NCI-H2196 treated with DMSO at 0.1 percent for 48 hours (cell line): Measurements from ENCODE around the gene SLC38A5.
"Not testable (repeated sequence)": the region's sequence is repeated elsewhere in the genome, so short reads cannot be mapped to it uniquely, and the experiment has no call there.

Source experiments
- DNase-seq: peaks from one replicate; lab custom pipeline; 2025; ENCODE audit not compliant: unreplicated experiment; lab: John Stamatoyannopoulos, UW

SLC38A5 gene

DNA sequence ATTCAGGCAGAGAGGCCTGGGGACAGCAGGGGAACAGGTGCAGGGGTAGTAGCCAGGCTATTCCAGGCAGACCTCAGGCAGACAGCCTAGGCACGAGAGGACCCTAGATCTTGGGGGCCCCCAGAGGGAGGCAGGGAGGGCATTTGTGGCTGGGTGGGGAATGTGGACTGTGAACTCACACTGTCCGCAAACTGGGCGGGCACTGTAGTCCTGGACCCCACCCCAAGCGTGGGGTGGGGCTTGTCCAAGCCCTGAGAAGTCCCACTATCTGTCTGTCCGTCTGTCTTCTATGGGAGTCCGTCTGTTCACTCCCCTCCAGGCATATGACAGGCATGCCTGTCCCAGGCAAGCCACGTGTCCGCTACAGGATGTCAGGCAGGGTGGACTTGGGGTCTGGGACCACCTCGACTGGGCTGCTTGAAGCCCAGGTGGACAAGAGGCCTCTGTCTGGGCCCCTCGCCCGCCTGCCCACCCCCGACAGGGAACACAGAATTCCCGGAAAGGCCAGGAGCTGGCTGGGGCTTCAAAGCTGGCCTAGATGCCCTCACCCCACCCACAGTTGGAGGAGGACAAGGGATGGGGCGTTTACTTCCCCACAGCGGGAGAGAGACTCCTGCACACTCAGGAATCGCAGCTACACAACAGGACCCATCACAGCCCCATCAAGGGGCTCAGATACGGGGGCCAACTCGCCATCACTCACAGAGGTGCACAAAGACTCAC lies at the start of gene SLC38A5:
SLC38A5 (minus strand) TSS at position 151 of the 723 bp plus-strand sequence. CDS start 2,336 bp downstream, outside the sequence.
- DNase-seq: no peak

DNA sequence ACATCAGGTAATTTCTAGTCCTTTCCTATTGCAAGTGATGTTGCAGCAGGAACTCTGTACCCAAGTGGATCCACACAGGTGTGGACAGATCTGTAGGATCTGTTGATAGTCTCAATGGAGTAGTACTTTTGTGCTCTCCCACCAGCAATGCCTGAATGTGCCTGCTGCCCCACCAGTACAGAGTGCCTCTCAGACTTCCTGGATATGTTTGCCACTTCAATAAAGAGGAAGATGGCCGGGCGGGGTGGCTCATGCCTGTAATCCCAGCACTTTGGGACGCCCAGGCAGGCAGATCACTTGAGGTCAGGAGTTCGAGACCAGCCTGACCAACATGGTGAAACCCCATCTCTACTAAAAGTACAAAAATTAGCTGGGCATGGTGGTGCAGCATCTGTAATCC lies 49.4 kb upstream of the SLC38A5 start:
- DNase-seq: not testable (repeated sequence)

DNA sequence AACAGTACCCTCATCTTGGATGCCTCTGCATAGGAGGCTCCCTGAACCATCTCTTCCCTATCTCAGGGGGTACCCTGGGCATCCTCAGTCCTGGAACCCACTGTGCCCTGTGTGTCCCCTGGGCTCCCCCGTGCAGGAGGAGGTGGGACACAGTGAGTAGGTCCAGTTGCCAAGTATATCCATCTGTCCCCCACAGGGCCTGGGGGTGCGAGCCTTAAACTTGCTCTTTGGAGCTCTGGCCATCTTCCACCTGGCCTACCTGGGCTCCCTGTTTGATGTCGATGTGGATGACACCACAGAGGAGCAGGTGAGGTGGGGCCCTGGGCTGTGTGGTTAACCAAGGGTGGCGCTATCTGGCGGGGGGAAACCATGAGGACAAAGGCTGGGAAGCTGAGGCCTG lies 46.9 kb upstream of the SLC38A5 start:
- no peak for DNase-seq

DNA sequence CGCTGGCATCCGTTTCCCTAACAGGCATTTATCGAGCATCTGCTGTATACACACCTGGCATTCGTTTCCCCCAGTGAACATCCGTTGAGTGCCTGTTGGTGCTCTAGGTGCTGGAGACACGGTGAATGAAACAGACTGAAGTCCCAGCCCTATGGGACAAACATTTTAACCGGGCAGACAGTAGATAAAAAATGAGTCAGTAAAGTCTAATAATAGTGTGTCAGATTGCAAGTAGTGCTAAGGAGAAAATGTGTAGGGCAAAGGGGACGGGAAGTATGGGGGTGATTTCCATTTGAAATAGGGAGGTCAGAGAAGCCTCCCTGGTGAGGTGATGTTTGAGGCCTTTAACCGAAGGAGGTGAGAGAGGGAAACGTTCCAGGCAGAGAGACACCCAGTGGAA lies 46.2 kb upstream of the SLC38A5 start:
- DNase-seq: no peak

DNA sequence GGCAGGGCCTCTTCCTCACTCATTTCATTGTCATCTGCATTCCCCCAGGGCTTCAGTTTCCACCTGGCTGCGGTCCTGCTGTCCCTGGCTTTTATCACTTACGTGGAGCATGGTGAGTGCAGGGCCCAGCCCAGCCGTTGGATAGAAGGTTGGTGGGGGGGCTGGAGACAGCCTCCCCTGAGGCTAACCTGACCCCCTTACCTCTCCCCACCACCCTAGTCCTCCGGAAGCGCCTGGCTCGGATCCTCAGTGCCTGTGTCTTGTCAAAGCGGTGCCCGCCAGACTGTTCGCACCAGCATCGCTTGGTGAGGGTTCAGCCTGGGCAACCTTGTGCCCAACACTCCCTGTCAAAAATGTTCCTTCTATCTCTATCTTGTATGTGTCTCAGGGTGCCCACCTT lies 45.8 kb upstream of the SLC38A5 start:
- DNase-seq: no peak

DNA sequence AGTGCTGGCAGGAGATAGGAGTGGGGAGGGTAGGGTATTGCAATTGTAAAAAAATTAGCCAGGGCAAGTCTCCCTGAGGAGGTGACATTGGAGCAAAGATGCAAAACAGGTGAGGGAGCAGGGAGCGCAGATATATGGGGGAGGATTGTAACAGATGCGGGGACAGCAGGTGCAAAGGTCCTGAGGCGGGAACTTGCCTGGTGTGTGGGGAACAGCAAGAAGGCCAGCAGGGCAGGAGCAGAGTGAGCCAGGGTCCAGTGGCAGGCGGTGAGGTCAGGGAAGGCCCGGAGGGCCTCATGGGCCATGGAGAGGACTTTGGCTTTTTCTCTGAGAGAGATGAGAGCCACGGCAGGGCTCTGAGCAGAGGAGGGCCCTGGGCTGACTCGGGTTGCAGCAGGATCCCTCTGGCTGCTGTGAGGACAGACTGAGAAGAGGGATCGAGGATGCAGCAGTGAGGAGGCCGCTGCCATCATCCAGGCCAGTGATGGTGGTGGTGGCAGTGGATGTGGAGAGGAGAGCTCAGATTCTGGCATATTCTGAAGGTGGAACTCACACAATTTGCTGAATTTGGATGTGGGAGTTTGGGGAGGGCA lies 44.9 kb upstream of the SLC38A5 start:
- DNase-seq: no peak

DNA sequence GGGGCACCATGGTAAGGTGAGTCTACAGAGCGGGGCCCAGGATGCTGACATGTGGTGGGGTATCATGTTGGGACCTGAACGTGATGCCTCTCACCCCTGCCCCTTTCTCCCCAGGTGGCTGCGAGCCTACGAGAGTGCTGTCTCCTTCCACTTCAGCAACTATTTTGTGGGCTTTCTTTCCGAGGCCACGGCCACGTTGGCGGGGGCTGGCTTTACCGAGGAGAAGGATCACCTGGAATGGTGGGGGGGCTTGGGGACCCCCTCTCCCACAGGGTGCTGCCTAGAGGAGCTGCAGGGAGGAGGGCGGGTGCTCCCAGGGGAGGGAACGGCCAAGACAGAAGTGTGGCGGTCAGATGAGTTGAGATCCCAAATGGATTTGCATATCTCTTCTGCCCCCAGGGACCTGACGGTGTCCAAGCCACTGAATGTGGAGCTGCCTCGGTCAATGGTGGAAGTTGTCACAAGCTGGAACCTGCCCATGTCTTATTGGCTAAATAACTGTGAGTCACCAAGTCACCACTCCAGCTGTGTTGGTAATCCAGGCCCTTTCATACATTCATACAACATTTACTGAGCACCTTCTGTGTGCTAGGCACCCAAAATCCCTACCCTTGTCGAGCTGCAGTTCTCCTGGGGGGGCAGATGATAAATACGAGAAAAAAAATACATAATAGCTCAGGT lies 44.2 kb upstream of the SLC38A5 start:
- DNase-seq: no peak

DNA sequence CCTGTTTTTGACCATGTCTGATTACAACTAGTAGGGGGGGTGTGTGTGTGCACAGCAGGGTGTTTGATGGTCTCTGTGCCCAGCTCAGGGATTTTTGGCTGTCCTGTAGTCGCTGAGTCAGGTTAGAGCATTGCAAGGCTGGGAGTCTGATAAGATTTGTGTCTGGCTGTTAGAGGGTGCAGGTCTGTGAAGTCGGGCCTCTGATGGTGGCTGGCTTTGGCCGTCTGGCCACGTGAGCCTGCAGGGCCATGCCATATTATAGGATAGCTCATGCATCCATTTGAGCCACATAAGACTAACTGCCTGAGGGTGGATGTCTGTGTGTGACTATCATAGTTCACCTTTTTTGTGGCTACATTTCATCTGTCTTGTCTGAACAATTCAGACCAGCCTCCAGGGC lies 43.6 kb upstream of the SLC38A5 start:
- DNase-seq: no peak

DNA sequence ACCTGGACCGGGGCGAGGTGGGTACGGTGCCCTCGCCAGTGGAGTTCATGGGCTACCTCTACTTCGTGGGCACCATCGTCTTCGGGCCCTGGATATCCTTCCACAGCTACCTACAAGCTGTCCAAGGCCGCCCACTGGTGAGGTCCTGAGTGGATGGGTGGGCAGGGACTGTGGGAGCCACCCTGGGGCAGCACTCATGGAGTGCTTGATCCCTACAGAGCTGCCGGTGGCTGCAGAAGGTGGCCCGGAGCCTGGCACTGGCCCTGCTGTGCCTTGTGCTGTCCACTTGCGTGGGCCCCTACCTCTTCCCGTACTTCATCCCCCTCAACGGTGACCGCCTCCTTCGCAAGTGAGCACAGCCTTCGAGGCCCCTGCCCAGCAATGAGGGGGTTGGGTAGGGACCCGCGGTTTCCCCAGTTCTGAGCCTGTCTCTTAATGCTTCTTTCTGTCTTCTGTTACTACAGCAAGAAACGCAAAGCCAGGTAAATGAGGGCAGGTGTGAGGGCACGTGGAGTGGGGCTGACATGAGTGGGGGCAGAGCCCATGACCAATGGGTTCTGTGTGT lies 42.4 kb upstream of the SLC38A5 start:
- no peak for DNase-seq

DNA sequence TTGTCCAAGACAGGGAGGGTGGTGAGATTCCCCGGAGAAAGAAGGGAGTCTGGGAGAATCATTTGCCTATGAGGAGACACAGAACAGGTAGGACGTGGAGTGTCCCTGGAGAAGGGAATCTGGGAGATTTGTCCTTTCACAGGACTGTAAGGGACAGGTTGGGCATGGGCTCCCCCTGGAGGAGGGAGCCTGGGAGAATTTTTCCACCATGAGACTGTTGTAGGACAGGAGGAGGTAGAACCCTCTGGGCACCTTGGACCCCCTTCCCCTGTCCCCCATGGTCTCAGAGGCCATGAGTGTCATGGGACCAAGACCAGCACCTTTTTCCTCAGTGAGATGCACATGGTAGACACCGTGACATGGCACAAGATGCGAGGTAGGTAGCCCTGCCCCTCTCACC lies 41.5 kb upstream of the SLC38A5 start:
- no peak for DNase-seq

DNA sequence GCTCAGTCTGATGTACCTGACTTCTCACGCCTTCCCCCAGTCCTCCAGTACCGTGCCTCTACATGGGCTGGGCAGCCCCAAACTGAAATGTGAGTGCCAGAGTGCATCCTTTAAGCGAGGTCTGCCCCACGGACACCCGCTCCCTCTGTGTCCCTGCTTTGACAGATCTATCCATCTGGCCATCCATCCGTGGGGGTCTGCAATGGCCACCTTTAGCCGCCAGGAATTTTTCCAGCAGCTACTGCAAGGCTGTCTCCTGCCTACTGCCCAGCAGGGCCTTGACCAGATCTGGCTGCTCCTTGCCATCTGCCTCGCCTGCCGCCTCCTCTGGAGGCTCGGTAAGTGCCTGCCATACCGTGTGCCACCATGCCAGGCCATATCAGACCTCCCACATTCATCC lies 39.6 kb upstream of the SLC38A5 start:
- DNase-seq: no peak

DNA sequence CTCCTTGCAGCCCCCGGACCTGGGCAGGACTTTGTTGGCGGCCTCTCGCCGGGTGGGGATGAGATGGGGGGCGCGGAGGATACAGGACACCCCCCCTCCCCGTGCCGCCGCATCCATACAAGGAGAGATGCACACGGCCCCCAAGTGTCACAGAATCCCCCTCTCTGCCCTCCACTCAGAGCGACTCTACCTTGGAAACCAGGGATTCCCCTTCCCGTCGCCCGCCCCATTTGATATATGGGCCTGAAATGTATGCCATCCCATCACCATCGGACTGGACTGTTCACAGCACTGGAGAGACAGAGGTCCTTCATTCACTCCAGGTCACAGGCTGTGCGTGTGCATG lies 39.2 kb upstream of the SLC38A5 start:
- DNase-seq: no peak

DNA sequence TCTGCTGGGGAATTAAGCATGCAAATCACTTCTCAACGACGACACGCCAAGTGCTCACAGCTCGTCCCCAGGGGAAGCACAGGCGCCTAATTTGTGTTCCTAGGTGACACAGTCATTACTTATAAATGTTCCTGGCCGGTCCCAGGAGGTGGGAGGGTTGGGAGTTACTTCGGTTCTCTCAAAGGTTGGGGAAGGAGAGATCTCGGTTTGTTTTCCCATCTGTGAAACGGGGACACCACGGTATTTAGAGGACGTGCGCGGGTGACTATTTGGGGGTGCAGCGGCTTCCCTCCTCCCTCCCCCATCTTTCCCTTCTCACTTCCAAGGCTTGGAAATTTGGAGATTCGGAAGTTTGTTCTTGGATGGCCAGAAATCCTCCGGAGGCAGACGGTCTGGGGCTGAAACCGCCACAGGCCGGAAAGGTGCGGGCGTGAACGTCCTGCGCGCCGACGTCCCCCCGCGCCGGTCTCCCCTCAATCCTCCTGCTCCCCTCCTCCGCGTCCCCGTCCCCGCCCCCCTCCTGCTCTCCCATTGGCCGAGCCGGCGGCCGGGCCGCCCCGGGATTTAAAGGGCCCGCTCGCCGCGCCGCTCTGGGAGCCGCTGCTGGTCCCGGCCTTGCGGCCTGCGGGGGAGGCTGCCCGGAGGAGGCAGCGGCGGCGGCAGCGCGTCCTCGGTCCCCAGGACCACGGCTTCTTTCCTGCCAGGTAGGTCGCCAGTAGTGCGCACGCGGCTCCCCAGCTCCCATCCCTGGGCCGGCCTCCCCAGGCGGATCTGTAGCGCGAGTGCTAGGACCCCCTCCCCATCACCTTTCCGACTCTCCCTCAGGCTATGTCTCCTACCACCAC lies 38.6 kb upstream of the SLC38A5 start, which contains the start of gene PORCN:
PORCN (plus strand) TSS at position 593 of the 845 bp plus-strand sequence. CDS start 829 bp downstream, outside the sequence.
- peak; percentile 18 for DNase-seq

DNA sequence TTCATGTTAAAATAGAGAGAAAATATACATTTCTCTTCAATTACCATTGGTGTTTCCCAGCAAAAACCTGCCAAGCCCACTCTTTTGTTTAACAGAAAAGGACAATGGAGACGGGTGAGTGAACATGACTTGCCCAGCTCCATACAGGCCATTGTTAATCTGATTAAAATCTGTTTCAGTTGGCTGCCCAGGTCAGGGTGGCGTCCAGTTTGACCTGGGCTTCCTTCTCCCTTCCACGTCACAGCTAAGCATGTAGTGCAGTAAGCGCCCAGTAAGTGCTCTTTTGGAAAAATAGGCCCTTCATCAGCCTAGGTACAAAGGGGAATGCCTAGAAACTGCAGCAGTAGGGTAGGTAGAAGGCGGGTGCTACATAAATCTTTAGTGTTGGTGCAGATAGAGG lies 37.2 kb upstream of the SLC38A5 start:
- DNase-seq: no peak

DNA sequence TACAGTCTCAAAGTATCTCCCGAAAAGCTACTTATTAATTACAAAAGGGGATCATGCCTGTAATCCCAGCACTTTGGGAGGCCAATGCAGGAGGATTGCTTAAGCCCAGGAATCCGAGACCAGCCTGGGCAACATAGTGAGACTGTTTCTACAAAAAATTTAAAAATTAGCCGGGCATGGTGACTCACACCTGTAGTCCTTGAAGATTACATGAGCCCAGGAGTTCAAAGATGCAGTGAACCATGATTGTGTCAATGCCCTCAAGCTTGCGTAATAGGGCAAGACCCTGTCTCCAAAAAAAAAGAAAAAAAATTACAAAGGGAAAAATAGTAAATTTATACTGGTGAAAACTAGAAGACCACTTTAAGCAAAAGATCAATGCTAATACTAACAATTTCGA lies 35.4 kb upstream of the SLC38A5 start:
- no peak for DNase-seq

DNA sequence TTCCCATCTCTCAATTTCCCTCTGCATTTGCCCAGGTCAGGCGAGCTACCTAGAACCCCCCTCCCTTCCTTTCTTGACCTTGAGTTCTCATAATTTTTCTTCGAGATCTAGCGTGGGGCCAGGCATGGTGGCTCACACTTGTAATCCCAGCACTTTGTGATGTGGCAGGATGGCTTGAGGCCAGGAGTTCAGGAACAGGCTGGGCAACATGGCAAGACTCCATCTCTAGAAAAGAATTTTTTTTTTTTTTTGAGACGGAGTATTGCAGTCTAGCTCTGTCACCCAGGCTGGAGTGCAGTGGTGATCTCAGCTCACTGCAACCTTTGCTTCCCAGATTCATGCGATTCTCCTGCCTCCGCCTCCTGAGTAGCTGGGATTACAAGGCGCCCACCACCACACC lies 34.2 kb upstream of the SLC38A5 start:
- no peak for DNase-seq

DNA sequence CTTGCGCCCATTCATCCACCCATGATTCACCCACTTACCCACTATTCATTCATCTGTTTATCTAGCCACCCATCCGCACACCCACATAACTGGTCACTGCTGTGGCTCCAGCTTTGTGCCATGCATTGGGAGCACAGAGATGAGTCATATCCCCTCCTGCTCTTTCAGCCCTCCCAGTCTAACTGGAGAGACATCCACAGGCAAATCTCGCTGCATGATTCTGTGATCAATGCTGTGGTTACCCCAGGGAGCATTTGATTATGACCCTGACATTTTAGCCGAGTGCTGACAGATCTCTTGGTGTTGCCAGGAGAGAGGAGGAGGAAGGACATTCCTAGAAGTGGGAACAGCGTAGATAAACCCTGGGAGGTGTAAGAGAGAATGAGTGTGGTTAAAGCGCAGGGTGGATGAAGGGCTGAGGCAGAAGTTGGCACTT lies 28.3 kb upstream of the SLC38A5 start:
- no peak for DNase-seq

DNA sequence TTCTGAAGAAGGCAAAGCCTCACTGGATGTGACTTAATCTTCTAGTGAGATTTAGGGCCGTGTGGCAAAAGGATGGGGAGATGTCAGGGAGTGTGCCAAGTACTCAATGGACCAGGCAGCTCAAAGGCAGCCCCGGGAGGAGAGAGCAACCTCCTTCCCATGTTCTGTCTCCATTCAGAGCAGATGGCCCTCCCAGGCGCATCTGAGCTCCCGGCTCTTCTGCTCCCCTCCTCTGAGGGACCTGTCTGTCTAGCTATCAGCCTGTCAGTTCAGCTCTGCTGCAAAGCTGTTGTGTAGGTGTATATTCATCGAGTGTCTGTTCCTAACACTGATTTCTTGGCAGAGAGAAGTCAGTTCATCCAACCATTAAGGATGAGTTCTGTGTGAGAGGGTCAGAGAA lies 27.8 kb upstream of the SLC38A5 start:
- DNase-seq: no peak

DNA sequence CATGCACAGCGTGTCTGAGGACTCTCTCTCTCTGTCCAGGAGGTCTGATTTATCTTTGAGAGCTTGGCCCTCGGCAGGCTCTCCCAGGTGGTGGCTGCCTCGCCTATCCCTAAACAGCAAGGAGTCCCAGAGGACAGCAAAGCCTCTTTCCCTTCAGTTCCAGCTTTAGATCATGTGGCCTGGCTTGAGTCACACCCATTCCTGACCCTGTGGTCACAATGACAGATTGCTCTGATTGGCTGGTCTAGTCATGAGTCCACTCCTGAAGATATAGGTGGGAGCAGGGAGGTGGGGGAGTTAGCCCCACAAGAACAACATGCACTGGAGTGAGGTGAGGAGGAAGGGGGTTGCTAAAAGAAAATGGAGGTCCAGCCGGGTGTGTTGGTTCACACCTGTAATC lies 26.6 kb upstream of the SLC38A5 start:
- no peak for DNase-seq

DNA sequence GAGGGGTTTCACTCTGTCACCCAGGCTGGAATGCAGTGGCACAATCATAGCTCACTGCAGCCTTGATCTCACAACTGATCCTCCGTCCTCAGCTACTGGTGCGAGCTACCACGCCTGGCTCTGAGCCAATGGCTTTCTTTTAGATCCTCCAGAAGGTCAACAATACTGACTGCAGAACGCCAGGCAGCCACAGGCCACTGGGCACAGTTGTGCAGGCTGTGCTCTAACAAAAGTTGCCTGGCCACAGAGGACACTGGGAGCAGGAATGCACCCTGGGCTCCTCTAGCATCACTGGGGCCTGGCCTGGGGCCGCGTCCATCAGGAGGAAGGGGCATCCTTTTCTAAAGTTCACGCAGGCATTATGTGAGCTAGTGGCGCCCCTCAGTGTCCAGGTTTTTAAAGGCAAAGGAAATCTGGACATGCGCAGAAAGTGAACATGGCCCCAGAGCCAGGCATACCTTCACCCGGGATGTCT lies 23.9 kb upstream of the SLC38A5 start:
- no peak for DNase-seq
